Right atrium auricular region (tissue), 2 donors: Measurements from ENCODE around the gene PRCD. TPM values are rescaled to one million over a fixed set of nuclear protein-coding genes. Genes with fewer than 3 reads are reported as not detected.
"Not testable (repeated sequence)": the region's sequence is repeated elsewhere in the genome, so short reads cannot be mapped to it uniquely, and the experiment has no call there.

Experiments
- DNase-seq: peaks from one replicate; pipeline ENCODE4 v3.0.0-alpha.2; 2019; ENCODE audit warnings: low spot score
- H3K27ac ChIP-seq, 2 donors: fragments of 200-600 bp; sonication (generic); 1 replicate in 1 of 2; 2 replicates in 1 of 2; pipeline ENCODE4 v1.5.1; 2016 to 2019
- H3K27me3 ChIP-seq, 2 donors: fragments of 200-600 bp; sonication (generic); one replicate each; pipeline versions ENCODE4 v1.5.1 to v1.6.0; 2017 to 2019
- H3K36me3 ChIP-seq: fragments of 200-600 bp; sonication (generic); one replicate; pipeline ENCODE4 v1.5.1; 2016
- H3K4me1 ChIP-seq, 2 donors: fragments of 200-600 bp; sonication (generic); one replicate each; pipeline versions ENCODE4 v1.5.1 to v1.6.0; 2017 to 2019
- H3K4me3 ChIP-seq, 2 donors: fragments of 200-600 bp; sonication (generic); 1 replicate in 1 of 2; 2 replicates in 1 of 2; pipeline ENCODE4 v1.5.1; 2017 to 2019; ENCODE audit warnings: mild to moderate bottlenecking in 1 of 2, moderate library complexity in 1 of 2
- H3K9me3 ChIP-seq, 2 donors: fragments of 200-600 bp; sonication (generic); one replicate each; pipeline ENCODE4 v1.5.1; 2019
- total RNA-seq, 2 donors: library from RNA; depleted of rRNA; stranded (reverse); fragments of >200 nt; gene quantifications; one replicate each; pipeline ENCODE4 v1.1.0, GENCODE V29; 2016
- TF ChIP-seq, protein P1 (sequence below), 2 donors: fragments of 200-600 bp; sonication (generic); IDR thresholded peaks; one replicate each; pipeline ENCODE4 v1.5.1; 2019; ENCODE audit warnings: antibody characterized with exemption in 2 of 2

Gene PRCD
- total RNA-seq, 2 donors from 2014 or later = 2.1 to 3.5 TPM

GRCh38 chr17:76560877-76561221 lies 21.0 kb downstream of the PRCD start:
- peaks cover 35% of the 10 kb centered on the region for H3K36me3 ChIP-seq
- H3K4me3 ChIP-seq = no peak overlapping the region
- H3K4me1 ChIP-seq = peaks cover 0 to 59% of the 10 kb centered on the region in 2 donors
- peak overlapping the region; percentile 88 to 92 for H3K27ac ChIP-seq
- H3K9me3 ChIP-seq = no peaks in the 10 kb centered on the region
- H3K27me3 ChIP-seq = no peaks in the 10 kb centered on the region
- TF ChIP-seq, protein P1, sequence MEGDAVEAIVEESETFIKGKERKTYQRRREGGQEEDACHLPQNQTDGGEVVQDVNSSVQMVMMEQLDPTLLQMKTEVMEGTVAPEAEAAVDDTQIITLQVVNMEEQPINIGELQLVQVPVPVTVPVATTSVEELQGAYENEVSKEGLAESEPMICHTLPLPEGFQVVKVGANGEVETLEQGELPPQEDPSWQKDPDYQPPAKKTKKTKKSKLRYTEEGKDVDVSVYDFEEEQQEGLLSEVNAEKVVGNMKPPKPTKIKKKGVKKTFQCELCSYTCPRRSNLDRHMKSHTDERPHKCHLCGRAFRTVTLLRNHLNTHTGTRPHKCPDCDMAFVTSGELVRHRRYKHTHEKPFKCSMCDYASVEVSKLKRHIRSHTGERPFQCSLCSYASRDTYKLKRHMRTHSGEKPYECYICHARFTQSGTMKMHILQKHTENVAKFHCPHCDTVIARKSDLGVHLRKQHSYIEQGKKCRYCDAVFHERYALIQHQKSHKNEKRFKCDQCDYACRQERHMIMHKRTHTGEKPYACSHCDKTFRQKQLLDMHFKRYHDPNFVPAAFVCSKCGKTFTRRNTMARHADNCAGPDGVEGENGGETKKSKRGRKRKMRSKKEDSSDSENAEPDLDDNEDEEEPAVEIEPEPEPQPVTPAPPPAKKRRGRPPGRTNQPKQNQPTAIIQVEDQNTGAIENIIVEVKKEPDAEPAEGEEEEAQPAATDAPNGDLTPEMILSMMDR (IDR thresholded peaks at IDR 0.05) = no peak
- no peak for DNase-seq

GRCh38 chr17:76561332-76561731 lies 21.5 kb downstream of the PRCD start:
- no peaks in the 10 kb centered on the region for H3K9me3 ChIP-seq
- TF ChIP-seq, protein P1 (IDR thresholded peaks at IDR 0.05) = no peak
- no peak for DNase-seq
- H3K27me3 ChIP-seq = no peaks in the 10 kb centered on the region
- peak overlapping the region; percentile 65 to 88 for H3K27ac ChIP-seq
- peaks cover 0 to 62% of the 10 kb centered on the region in 2 donors for H3K4me1 ChIP-seq
- no peak overlapping the region for H3K4me3 ChIP-seq
- peaks cover 40% of the 10 kb centered on the region for H3K36me3 ChIP-seq

DNA sequence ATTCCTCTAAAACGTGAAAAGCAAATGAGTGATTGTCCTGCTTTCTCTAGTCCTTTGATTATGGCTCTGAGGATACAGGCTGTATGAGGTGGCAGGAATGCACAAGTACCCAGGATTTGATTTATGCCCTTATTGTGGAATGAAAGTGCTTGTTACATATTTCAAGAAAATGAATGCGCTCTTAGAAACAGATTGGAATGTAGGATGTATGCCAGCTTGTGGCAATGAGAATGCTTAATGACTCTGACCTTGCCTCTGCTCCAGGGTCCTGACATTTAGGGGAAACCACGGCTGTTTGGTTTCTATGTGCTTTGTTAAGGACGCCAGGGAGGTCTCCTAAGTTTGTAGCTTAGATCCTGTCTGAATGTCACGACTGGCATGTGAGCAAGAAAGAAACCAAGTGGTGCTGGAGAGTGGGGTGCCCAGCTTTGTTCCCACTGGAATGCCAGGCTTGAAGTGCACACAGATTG lies 22.0 kb downstream of the PRCD start:
- Histone ChIP-seq H3K36me3 (peaks cover 41% of the 10 kb centered on the region), H3K9me3 (no peaks in the 10 kb centered on the region), H3K27me3 (no peaks in the 10 kb centered on the region), H3K27ac (peak overlapping the region; percentile 65 to 88), H3K4me1 (peaks cover 0 to 60% of the 10 kb centered on the region in 2 donors), H3K4me3 (no peak overlapping the region)
- no peak for DNase-seq
- TF ChIP-seq, protein P1 (IDR thresholded peaks at IDR 0.05) = no peak

DNA sequence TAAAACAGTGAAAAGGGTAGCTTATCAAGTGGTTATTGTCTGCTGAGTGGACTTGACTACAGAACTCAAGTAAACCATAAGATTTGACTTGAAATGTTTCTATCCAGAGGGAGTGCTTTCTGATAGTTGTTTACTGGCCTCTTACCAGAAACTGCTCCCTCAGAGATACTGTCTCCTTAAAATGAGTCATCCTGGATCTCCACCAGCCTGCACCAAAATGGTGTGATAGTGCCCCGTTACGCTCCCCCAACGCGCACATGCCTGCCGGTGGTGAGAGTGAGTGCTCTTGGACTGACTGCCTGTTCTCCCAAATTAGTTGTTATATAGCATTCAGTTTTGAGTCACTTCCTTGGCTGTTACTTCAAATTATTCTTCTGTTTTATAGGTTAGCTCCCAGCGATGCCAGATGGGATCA lies 22.9 kb downstream of the PRCD start:
- Histone ChIP-seq H3K4me3 (no peak overlapping the region), H3K4me1 (peaks cover 0 to 59% of the 10 kb centered on the region in 2 donors), H3K27ac (peak overlapping the region; percentile 65 to 88), H3K9me3 (no peaks in the 10 kb centered on the region), H3K27me3 (no peaks in the 10 kb centered on the region), H3K36me3 (peaks cover 41% of the 10 kb centered on the region)
- TF ChIP-seq, protein P1 (IDR thresholded peaks at IDR 0.05) = no peak
- no peak for DNase-seq

DNA sequence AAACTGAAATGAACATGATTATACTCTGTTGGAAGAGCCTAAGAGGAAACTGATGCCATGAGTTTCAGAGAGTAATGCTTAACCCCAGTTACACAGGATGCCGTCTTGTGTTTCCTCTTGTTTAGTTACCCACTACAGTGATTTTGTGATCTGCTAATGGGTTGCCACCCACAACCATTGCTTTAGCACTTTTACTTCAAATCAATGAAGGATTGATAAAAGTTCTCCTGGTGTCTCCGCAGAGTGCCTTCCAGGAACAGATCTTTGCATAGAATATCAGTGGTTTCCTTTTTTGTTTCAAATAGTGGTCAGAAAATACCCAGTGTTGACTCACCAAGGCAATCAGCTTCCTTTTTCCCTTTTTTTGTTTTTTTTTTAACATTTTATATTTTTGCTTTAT lies 23.5 kb downstream of the PRCD start:
- H3K4me3 ChIP-seq, H3K27ac ChIP-seq, H3K9me3 ChIP-seq, DNase-seq, H3K27me3 ChIP-seq: not testable (repeated sequence)
- Histone ChIP-seq H3K36me3 (peaks cover 41% of the 10 kb centered on the region), H3K4me1 (peaks cover 0 to 59% of the 10 kb centered on the region in 2 donors)

DNA sequence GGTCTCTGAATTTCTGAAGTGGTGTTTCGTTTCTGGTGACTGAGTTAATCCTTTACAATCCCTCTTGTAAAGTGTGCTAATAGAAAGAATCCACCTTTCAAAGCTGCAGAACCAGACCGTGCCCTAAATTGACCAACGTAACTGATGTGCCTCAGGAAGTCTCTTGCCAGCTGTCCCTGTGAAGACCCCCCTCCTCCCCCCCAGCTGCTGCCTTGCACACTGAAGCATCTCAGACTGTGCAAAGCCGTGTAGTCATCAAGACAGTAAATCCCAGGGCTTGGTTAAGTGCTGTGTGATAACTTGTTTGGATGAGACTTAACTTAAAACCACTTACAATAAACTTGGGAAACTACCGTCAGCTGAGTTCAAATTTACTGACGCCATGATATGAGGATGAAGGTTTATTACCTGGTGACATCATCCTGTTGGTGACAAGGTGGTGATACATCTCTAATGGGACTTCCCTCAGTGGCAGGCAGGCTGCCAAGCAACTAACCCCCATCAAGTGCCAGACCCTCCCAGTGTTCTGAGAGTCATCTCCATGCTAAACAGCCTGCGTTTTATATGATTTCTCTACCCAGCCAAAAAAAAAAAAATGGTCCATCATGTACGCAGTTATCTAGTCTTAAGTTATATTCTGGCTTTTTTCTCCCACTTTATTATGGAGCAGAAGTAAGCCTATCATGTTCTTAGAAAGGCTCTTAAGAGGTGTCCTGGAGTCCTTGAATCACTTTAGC lies 25.3 kb downstream of the PRCD start:
- not testable (repeated sequence) for H3K4me3 ChIP-seq, H3K27ac ChIP-seq, H3K27me3 ChIP-seq, H3K9me3 ChIP-seq, DNase-seq
- Histone ChIP-seq H3K36me3 (peaks cover 41% of the 10 kb centered on the region), H3K4me1 (peaks cover 0 to 55% of the 10 kb centered on the region in 2 donors)
